ENCODE results near the gene HNRNPH2. TPM values are rescaled to one million over a fixed set of nuclear protein-coding genes. Genes with fewer than 3 reads are reported as not detected.

Gene HNRNPH2, protein sequence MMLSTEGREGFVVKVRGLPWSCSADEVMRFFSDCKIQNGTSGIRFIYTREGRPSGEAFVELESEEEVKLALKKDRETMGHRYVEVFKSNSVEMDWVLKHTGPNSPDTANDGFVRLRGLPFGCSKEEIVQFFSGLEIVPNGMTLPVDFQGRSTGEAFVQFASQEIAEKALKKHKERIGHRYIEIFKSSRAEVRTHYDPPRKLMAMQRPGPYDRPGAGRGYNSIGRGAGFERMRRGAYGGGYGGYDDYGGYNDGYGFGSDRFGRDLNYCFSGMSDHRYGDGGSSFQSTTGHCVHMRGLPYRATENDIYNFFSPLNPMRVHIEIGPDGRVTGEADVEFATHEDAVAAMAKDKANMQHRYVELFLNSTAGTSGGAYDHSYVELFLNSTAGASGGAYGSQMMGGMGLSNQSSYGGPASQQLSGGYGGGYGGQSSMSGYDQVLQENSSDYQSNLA
- total RNA-seq (2014; rRNA removed; shearing (Covaris generic)): 52.0 and 62.1 TPM in 2 replicates
- polyA plus RNA-seq (2015; cell fraction: cytosol; rRNA removed): 60.7 and 70.0 TPM in 2 replicates
- polyA plus RNA-seq (2015; cell fraction: nucleus; rRNA removed): 112 and 133 TPM in 2 replicates

DNA sequence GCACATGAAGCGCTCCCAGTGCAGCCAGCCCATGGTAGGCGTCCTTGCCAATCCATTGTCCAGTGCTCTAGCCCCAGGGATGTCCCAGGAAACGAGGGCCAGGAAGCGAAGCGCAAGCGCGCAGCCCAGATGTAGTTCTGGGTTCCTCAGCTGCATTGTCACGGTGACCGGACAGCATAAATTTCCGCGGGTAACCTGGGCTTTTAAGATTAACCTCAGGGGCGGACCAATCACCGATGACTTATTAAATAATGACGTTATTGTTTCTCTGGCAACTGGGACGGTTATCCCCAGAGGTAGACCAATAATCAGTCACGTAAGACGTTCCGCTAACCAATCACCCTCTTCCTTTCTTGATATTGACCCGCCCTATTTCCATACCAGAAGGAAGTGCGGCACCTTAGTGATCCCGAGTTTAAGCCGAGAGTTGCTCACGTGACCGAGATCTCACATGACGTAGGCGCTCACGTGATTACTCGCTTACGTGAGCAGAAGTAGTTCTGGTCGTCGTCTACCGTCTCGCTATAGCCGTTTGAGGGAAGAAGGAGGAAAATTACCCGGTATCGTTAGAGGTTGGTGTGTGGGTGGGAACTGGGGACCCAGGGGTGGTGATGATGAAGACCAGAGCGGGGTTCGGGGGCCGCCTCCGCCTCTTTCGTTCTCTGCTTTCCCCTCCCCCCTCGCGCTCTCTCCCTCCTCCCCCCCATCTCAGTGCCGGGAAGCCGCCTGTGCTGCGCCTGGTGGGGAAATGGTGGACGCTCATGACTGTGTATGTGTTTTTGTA is at the start of gene HNRNPH2, which contains the start of gene GLA:
HNRNPH2 (plus strand) TSS at position 475 of the 784 bp plus-strand sequence. CDS start 3,767 bp downstream, outside the sequence.
GLA (minus strand) TSS at position 178 of the 784 bp plus-strand sequence; CDS start at position 156, 22 bp downstream.
- DNase-seq (ENCODE audit: low read depth): peak; percentile 99

DNA sequence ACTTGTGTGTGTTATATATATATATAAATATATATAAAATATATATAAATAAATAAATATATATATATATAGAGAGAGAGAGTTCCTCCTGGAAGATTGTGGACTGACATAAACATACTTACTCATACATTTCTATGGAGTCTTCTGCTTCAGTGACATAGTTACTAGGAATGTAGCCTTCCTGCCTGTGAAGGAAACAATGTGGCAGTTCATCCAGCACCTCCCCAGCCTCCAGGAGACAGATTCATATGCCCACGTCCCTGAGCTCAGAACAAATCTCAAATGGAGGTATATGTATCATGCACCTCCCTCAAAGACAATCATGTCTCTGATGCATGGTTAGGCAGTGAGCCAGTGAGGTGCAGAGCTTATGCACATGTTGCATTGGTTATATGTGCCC is 48.1 kb upstream of the HNRNPH2 start:
- peak; percentile 5 for DNase-seq (ENCODE audit: low read depth)

DNA sequence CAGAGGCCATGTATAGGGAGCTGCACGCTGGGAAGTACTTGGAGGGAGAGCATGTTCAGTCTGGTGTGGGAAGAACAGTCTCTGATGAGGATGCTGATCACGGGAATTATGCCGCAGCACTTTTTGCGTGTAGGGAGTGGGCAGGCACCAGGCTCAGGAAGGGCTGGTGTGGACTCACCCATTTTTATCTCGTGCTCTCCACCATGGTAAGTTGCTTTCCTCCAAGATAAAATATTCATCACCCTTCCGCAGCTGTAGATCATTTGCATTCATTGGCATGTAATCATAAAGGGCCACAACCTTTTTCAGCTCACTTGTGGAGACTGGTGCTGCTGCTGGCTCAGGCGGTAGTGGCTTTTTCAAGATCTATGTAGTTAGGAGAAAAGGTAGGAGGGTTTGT is 47.6 kb upstream of the HNRNPH2 start:
- no peak for DNase-seq (ENCODE audit: low read depth)

DNA sequence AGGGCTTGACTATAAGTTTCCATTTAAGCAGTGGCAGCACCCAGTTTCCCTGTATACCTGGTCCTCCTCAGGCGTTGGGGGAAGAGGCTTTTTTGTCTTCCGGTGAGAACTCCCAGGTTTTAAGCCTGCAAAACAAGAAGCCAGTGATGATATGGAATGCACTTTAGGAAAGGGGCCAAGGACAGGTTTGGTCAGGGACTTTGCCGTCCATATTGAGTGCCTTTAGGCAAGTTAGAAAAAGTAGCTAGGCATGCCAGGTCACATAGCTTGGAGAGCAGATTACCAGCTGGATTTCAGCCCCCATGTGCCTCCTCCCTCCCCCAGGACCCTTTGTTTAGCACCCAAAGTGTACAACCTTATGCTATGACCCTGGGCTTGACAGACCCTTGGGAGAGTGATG is 45.9 kb upstream of the HNRNPH2 start:
- DNase-seq (ENCODE audit: low read depth): no peak

DNA sequence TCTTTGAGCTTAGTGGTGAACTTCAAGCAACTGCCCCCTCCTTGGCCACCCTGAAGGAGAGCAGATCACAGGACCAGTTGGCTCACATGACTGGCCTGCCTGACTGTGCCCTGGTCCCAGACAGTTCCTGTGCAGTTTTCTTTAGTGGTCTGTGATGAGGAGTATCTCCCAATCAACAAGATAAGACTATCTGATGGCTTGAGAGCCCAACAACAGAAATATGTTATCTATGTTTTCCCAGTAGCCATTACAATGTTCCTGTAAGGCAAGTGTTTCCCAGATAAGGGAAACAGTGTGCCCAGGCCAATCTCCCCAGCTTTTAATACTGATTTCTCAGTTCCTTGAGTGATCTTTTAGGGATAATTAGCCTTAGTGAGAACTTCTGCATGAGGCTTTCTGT is 45.3 kb upstream of the HNRNPH2 start:
- no peak for DNase-seq (ENCODE audit: low read depth)

DNA sequence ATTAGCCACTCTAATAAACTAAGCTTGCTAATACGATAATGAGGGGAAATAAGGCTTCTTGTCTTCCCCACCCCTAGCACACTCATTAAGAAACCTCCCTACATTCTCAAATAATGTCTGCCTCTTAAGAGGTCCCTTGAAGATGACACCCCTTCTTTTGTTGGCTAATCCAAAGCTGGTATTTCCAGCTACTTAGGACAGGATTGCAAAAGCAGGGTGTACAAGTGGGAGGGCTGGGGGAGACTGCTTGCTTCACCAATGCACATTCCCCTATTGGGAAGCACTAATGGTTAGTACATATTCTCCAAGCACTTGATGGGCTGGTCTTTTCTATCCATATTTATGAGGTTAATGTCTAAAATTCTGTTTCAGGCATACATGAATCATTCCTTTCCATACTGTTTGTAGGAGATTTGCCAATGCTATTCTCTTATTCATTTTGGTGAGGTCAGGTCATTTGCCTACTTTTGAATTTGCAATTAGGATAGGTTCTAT is 42.7 kb upstream of the HNRNPH2 start:
- no peak for DNase-seq (ENCODE audit: low read depth)

DNA sequence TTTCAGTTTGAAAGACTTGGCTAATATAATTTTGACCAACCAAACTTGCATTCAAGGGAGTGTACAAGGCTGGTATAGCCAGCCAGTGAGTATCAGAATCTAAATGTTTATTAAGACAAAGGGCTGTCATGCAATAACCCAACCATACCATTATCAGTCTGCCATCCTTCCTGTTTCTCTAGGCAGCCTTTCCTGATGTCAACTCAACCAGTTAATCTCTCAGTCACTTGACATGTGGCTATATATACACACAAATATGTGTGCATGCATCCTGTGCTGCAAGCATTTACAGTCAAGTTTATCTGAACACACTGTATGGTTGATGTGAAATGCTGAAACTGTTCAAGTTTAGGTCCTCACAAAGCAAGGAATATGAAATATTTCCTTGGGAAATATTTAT is 39.2 kb upstream of the HNRNPH2 start:
- no peak for DNase-seq (ENCODE audit: low read depth)

DNA sequence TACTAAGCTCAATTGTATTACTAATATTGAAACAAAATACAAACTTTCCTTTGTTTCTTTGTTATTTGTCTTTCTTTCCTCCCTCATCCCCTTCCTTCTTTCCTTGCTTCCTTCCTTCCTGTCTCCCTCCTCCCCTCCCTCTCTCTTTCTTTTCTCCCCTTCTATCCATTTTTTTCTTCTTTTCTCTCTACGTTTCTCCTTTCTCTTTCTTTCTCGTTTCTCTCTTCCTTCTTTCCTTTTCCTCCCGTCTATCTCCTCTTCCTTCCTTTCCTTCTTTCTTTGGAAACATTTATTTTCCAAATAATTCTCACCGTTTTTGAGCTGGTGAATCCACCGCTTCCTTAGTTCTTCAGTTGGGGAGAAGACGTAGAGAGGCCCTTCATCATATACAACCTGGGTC is 38.3 kb upstream of the HNRNPH2 start:
- DNase-seq (ENCODE audit: low read depth): no peak

DNA sequence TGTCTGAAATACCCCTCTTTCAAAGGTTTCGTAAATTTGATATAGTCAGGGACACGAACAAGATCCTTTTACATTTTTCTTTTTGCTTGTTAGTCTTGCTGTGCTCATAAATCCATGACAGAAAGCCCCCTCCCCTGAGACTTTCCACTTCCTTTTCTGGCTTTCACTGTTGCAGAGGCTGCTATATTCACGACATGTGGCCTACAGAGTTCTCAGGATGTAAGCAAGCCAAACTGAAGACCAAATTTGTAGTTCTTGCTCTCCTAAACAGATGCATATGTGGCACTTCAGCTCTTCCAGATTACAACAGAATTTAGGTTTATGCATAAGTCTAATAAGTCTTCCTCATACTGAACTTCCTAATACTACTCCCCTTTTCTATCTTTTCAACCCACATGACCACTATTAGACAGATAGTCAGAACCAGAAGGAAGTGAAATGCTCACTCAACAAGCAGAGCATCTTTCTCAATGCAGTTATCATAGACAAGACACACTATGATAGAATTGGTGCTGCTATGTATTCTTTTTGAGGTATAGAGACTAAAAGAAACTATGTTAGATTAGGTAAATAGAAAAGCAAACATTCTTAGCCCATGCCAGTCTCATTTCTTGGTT is 37.0 kb upstream of the HNRNPH2 start:
- no peak for DNase-seq (ENCODE audit: low read depth)

DNA sequence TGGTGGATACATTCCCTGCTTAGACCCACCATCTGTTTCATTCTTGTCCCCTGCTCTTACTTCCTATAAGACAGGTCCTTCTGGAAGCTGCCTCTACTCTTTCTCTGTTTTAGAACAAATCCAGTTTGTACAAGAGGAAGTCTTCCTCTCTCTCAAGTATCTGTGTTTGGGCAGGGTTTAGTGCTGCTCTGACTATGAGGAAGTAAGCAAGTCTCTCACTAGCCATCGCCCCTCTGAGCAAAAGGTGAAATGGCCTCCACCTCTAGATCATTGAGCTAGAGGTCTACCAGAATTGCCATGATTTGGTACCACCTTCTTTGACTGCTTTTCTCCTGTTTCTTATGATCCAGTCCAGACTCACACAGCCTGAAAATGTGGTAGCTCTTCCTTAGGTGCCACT is 30.5 kb upstream of the HNRNPH2 start:
- DNase-seq (ENCODE audit: low read depth): no peak

DNA sequence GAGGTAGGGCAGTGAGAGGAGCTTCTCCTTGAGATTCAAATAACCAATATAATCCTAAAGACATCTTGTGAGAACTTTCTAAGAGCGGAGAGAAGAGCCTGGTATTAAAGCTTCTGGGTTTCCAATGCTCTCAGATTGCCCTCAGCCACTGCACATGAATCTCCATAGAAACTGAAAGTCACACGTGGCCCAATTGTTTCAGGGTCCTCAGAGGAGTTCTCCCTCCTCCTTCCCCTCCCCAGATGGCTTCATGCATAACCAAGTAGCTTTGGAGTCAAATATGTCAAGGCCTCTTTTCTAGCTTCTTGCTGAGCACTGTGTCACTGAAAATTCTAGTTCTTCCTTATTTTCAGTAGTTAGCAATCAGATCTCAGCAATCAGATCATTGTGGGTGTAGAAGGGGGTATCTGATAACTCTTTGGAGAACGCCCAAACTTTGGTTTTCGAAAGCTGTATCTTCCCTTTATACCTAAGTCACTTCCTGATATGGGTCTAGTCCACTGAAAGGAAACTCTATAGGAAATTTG is 24.3 kb upstream of the HNRNPH2 start:
- no peak for DNase-seq (ENCODE audit: low read depth)

DNA sequence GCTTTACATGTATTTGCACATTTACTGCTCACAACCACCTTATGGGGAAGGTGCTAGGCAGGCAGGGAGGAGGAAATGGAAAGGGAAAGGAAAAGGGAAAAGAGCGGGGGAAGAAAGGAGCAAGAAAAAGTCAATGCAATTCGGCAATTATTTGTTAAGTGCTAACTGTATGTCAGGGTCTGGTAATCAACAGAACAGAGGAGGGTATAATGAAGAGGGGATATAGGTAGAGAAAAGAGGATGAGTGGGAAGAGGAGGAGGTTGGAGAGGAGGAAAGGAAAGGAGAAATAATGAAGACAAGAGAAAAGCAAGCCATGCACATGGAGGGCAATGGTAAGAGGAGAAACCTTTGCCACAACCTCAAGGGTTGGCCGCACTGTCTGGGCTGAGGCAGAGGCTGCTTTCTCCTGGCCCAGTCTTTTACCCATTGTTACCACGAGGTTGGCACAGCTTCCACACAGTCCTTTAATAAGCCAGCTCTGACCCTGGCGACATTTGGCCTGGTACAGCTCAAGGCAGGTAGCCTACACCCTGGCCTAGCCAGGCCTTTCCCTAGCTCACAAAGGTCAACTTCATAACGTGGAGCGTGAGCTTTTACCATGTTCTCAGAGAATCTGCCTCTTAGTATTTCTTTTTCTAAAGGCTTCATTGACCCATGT is 22.9 kb upstream of the HNRNPH2 start:
- no peak for DNase-seq (ENCODE audit: low read depth)

DNA sequence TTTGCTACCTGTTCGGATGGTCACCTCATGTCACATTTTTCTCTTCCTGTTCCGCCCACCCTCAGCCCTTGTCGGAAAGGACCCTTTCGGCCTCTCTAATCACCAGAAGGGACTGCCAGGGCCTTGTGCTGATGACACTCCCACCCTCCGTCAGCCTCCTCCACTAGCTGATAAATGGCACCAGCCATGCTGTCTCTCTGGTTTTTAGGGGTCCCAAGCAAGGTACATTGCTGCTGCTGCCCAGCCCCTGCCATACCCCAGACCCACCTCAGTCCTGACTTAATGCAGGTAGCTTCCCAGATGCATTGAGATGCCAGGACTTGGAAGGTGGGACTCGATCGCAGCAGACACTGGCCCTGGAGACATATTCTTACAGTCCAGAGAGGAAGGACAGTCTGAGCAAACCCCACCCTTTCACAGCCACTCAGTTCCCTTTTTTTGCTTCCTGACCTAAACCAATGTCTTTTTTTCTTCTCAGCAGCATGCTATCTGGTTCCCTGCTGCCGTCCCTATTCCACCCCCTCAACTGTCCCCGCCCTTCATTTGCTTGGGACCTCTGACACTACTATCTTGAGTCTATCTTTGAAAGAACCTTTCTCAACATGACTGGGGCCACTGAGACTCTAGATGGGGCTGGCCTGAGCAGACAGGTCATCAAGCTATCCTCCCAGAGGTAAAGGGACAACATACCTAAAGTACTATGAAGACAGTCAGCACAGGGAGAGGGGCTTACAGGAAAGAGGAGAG is 22.1 kb upstream of the HNRNPH2 start, which contains the start of gene BTK:
BTK (minus strand) TSS at position 397 of the 747 bp plus-strand sequence. CDS start 10,907 bp downstream, outside the sequence.
- DNase-seq (ENCODE audit: low read depth): no peak

DNA sequence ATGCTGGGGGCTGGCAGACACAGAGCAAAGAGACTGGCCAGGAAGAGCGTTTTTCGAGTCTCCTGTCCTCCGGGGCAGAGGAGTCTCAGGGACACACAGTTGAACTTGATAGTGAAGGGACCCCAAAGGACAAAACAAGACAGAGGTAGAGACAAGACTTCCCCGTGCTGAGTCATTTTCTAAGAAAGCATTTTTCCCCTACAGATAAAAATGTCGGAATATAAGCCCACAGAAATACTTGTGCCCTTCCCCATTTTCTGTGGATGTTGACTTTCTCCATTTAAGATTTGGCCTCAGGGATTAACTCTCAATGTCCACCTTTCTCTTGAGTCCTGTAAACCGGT is 21.5 kb upstream of the HNRNPH2 start:
- DNase-seq (ENCODE audit: low read depth): no peak

DNA sequence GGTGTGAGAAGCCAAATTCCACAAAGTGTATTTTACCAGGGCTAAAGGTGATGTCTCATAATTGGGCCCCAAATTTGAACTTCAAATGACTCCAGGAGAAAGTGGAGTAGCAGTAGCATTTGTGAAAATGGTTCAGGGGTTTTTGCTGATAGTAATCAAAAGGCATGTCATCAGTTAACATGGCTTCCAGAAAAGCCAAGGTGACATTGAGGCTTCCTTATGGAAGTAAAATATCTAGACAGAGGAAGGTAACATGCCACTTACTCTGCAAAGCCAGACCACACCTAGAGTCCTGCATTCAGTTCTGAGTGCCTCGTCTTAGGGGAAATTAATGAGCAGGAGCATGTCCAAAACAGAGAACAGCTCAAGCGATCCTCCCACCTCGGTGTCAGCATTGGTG is 19.4 kb upstream of the HNRNPH2 start:
- DNase-seq (ENCODE audit: low read depth): no peak

DNA sequence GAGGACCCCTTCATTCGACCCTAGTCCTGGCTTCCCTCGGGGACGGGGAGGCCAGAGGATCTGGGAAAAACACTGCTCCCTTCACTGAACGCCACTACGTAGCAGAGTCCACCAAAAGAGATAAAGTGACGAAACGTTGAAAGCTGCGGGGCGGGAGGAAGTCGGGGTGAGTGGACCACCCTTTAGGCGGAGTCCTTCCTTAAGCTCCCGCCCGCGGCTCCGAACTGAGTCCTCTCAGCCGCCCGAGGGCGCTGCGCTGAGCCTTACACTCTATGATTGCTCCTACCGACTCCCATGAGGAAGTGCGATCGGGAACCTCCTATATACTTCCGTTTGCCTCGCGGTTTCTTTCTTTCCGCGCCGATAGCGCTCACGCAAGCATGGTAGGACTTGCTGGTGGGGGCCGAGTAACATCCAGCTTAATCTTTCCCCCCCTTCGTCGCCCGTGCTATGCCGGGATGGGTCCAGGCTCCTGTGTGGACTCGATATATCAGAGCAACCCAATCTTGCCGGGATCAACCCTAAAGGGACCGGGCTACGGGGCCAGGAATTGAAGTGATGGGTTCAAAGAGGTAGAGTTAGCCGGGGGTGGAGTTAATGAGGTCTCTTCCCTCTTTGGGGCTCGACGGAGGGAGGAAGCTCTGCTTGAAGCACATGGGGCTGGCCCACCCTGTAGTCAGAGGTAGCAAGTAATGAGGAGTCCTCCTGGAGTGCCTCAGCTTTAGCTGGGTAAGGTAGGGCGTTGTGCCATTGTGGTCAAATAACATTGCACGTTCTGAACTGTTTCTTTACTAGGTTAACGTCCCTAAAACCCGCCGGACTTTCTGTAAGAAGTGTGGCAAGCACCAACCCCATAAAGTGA is 17.1 kb upstream of the HNRNPH2 start, which contains the start of gene RPL36A:
RPL36A (plus strand) TSS at position 348 of the 862 bp plus-strand sequence; CDS start at position 381, 33 bp downstream.
- peak; percentile 94 for DNase-seq (ENCODE audit: low read depth)

DNA sequence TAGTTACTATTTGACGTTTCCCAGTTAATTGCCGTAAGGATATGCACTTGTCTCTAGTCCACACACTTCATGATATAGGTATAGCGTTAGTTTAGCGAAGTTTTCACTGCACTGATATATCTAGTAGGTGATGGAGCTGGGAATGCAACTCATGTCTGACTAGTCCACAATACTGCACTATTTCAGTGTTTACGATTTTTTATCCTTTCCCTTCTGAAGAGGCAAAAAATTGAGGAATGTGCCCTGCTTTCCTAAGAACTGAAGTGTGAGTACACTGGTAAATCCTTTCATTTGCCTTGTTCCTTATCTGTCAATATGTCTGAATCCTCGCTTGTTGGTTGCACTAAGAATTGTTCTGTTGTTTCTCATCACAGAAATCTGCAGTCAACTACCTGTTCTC is 16.2 kb upstream of the HNRNPH2 start:
- no peak for DNase-seq (ENCODE audit: low read depth)

DNA sequence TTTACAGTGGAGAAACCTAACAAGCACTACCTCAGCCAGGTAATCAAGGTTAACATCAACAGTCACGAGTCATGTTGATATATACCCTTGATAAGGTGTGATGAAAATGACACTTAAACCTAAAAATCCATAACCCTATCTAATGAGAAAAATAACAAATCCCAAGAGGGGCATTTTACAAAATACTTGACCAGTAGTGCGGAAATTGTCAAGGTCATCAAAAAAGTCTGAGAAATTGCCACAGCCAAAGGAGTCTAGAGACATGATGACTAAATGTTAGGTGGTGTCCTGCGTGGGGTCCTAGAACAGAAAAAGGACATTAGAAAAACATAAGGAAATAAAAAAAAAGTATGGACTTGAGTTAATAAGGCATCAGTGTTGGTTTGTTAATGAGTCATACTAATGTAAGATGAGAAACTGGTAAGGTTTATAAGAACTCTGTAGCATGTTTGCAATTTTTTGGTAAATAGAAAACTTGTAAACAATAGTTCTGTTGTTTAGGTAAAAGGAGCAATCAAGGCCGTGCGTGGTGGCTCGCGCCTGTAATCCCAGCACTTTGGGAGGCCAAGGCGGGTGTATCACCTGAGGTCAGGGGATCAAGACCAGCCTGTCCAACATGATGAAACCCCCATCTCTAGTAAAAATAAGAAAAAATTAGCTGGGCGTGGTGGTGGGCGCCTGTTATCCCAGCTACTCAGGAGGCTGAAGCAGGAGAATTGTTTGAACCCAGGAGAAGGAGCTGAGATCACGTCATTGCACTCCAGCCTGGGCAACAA is 14.3 kb upstream of the HNRNPH2 start:
- DNase-seq (ENCODE audit: low read depth): peak; percentile 5

All from HT1080 (cell line).